Neutrophil (primary cell): ENCODE measurements around the gene GRPEL2.

Experiments used
- H3K27ac ChIP-seq: fragments of 200-600 bp; sonication (generic); 2 replicates; pipeline ENCODE4 v1.5.1; 2016; ENCODE audit warnings: mild to moderate bottlenecking, moderate library complexity
- H3K27me3 ChIP-seq: fragments of 200-600 bp; sonication (generic); 2 replicates; pipeline ENCODE4 v1.6.0; 2016; ENCODE audit warnings: mild to moderate bottlenecking
- H3K36me3 ChIP-seq: fragments of 200-600 bp; sonication (generic); 2 replicates; pipeline ENCODE4 v1.5.1; 2017
- H3K4me1 ChIP-seq, 2 experiments: fragments of 200-600 bp in 1 of 2; sonication (generic) in 1 of 2; 1 replicate in 1 of 2; 2 replicates in 1 of 2; pipeline versions ENCODE4 v1.5.1 to v1.6.1; 2013 to 2016; ENCODE audit warnings: low read depth in 1 of 2, low read length in 1 of 2, mild to moderate bottlenecking in 1 of 2, moderate library complexity in 1 of 2; ENCODE audit not compliant: control insufficient read depth in 1 of 2, insufficient read depth in 1 of 2
- H3K4me3 ChIP-seq, 2 experiments: fragments of 200-600 bp in 1 of 2; sonication (generic) in 1 of 2; 1 replicate in 1 of 2; 2 replicates in 1 of 2; pipeline ENCODE4 v1.5.1; 2013 to 2016; ENCODE audit warnings: low read depth in 1 of 2, low read length in 1 of 2, mild to moderate bottlenecking in 1 of 2, moderate library complexity in 1 of 2
- H3K9me3 ChIP-seq: fragments of 200-600 bp; sonication (generic); 2 replicates; pipeline ENCODE4 v1.5.1; 2016
- CTCF ChIP-seq: fragments of 200-600 bp; sonication (generic); IDR thresholded peaks from 2 replicates; pipeline ENCODE4 v1.5.1; 2016; ENCODE audit warnings: antibody characterized with exemption

The GRPEL2 gene

GRCh38 chr5:149363358-149363757, 18.1 kb downstream of the GRPEL2 start:
- TF ChIP-seq CTCF, result no peak
- Histone ChIP-seq H3K9me3 (no peaks in the 10 kb centered on the region), H3K4me3 (no peak overlapping the region), H3K27ac (no peak overlapping the region), H3K36me3 (no peaks in the 10 kb centered on the region), H3K27me3 (no peaks in the 10 kb centered on the region), H3K4me1 (peaks cover 37 to 54% of the 10 kb centered on the region in 2 experiments)

- no peaks in the 10 kb centered on the region for H3K36me3 ChIP-seq
Observed at GRCh38 chr5:149363936-149364335, 18.6 kb downstream of the GRPEL2 start.

GRCh38 chr5:149364719-149365118, 19.4 kb downstream of the GRPEL2 start:
- Histone ChIP-seq H3K27ac (no peak overlapping the region), H3K4me3 (no peak overlapping the region), H3K36me3 (no peaks in the 10 kb centered on the region), H3K4me1 (peaks cover 24 to 40% of the 10 kb centered on the region in 2 experiments), H3K9me3 (no peaks in the 10 kb centered on the region), H3K27me3 (no peaks in the 10 kb centered on the region)
- TF ChIP-seq CTCF, result no peak

More at GRCh38 chr5:149363936-149364335, 18.6 kb downstream of the GRPEL2 start:
- H3K4me1 ChIP-seq, result peaks cover 32 to 48% of the 10 kb centered on the region in 2 experiments
- no peaks in the 10 kb centered on the region for H3K9me3 ChIP-seq
- no peaks in the 10 kb centered on the region for H3K27me3 ChIP-seq
- H3K4me3 ChIP-seq, result no peak overlapping the region
- no peak overlapping the region for H3K27ac ChIP-seq
- no peak for TF ChIP-seq CTCF

- H3K36me3 ChIP-seq, result no peaks in the 10 kb centered on the region
- no peaks in the 10 kb centered on the region for H3K9me3 ChIP-seq
- no peak for TF ChIP-seq CTCF
- H3K4me1 ChIP-seq, result peaks cover 17 to 33% of the 10 kb centered on the region in 2 experiments
- no peak overlapping the region for H3K4me3 ChIP-seq
- H3K27ac ChIP-seq, result no peak overlapping the region
- no peaks in the 10 kb centered on the region for H3K27me3 ChIP-seq
Observed at GRCh38 chr5:149365418-149365817, 20.1 kb downstream of the GRPEL2 start.

- Histone ChIP-seq H3K4me1 (peaks cover 8 to 25% of the 10 kb centered on the region in 2 experiments), H3K27ac (no peak overlapping the region), H3K4me3 (no peak overlapping the region), H3K9me3 (no peaks in the 10 kb centered on the region), H3K27me3 (no peaks in the 10 kb centered on the region), H3K36me3 (no peaks in the 10 kb centered on the region)
- no peak for TF ChIP-seq CTCF
Observed at GRCh38 chr5:149366169-149366729, 20.9 kb downstream of the GRPEL2 start.
